Measurements from ENCODE around the gene EXD2. TPM values are rescaled to one million over a fixed set of nuclear protein-coding genes. Genes with fewer than 3 reads are reported as not detected.
"Not testable (repeated sequence)": the region's sequence is repeated elsewhere in the genome, so short reads cannot be mapped to it uniquely, and the experiment has no call there.

Gene EXD2
- total and polyA plus RNA-seq, 10 donors, result 3.7 to 18.5 (median 12.5) TPM

GRCh38 chr14:69156224-69156623 lies 35.1 kb upstream of the EXD2 start:
- intact Hi-C loops (cut with DNase I; ENCODE audit: low total_unique reads), result no loop called here
- no peak for DNase-seq
- Histone ChIP-seq H3K9me3 (peaks cover 0 to 7% (median under 1%) of the 10 kb centered on the region in 8 donors), H3K27ac (no peak overlapping the region), H3K27me3 (replicated peaks in 1 of 7) (peaks cover 0 to 14% (median 0%) of the 10 kb centered on the region in 7 donors), H3K36me3 (no peaks in the 10 kb centered on the region), H3K4me3 (no peak overlapping the region), H3K4me1 (peaks cover 7 to 26% (median 16%) of the 10 kb centered on the region in 6 donors)
- TF ChIP-seq CTCF (IDR thresholded peaks at IDR 0.05 in 8 of 11, conservative IDR thresholded peaks at IDR 0.05 in 3 of 11), result no peak
- no peak for TF ChIP-seq POLR2A (IDR thresholded peaks at IDR 0.05)
- no peak for TF ChIP-seq POLR2AphosphoS5 (IDR thresholded peaks at IDR 0.05)

GRCh38 chr14:69161590-69161989 lies 29.7 kb upstream of the EXD2 start:
- no peak overlapping the region for H3K4me3 ChIP-seq
- peaks cover 0 to 34% (median 10%) of the 10 kb centered on the region in 8 donors for H3K9me3 ChIP-seq
- DNase-seq, result no peak
- peaks cover 0 to 24% (median 0%) of the 10 kb centered on the region in 7 donors for H3K27me3 ChIP-seq (replicated peaks in 1 of 7)
- no peaks in the 10 kb centered on the region for H3K36me3 ChIP-seq
- WGBS, 5 donors, result 76 to 92% (median 80%) methylated on average over 1 of the region's 1 CpG
- intact Hi-C loops (cut with DNase I; ENCODE audit: low total_unique reads), result no loop called here
- no peaks in the 10 kb centered on the region for H3K4me1 ChIP-seq
- TF ChIP-seq POLR2AphosphoS5 (IDR thresholded peaks at IDR 0.05), result no peak
- TF ChIP-seq CTCF (IDR thresholded peaks at IDR 0.05 in 8 of 11, conservative IDR thresholded peaks at IDR 0.05 in 3 of 11), result no peak
- no peak for TF ChIP-seq POLR2A (IDR thresholded peaks at IDR 0.05)
- H3K27ac ChIP-seq, result no peak overlapping the region

- H3K4me1 ChIP-seq; DNase-seq; H3K27ac ChIP-seq; H3K4me3 ChIP-seq; H3K36me3 ChIP-seq; intact Hi-C loops (cut with DNase I; ENCODE audit: low total_unique reads): not testable (repeated sequence)
- peaks cover 0 to 15% (median 0%) of the 10 kb centered on the region in 7 donors for H3K27me3 ChIP-seq (replicated peaks in 1 of 7)
- H3K9me3 ChIP-seq, result peaks cover 0 to 31% (median 10%) of the 10 kb centered on the region in 8 donors
- WGBS, 5 donors, result 86 to 94% (median 92%) methylated on average over 2 of the region's 2 CpGs
Measured at GRCh38 chr14:69165787-69166186, 25.5 kb upstream of the EXD2 start.

GRCh38 chr14:69170839-69171238 lies 20.5 kb upstream of the EXD2 start:
- Histone ChIP-seq H3K9me3 (no peaks in the 10 kb centered on the region), H3K27me3 (replicated peaks in 1 of 7) (peaks cover 0 to 3% (median 0%) of the 10 kb centered on the region in 7 donors), H3K4me1 (no peaks in the 10 kb centered on the region), H3K36me3 (no peaks in the 10 kb centered on the region), H3K27ac (no peak overlapping the region), H3K4me3 (no peak overlapping the region)
- DNase-seq, result no peak
- WGBS, 5 donors, result 67 to 100% (median 84%) methylated on average over 1 of the region's 1 CpG
- TF ChIP-seq CTCF (IDR thresholded peaks at IDR 0.05 in 8 of 11, conservative IDR thresholded peaks at IDR 0.05 in 3 of 11), result no peak
- TF ChIP-seq POLR2A (IDR thresholded peaks at IDR 0.05), result no peak
- no peak for TF ChIP-seq POLR2AphosphoS5 (IDR thresholded peaks at IDR 0.05)
- intact Hi-C loops (cut with DNase I; ENCODE audit: low total_unique reads), result no loop called here

- H3K4me1 ChIP-seq, result no peaks in the 10 kb centered on the region
- intact Hi-C loops (cut with DNase I; ENCODE audit: low total_unique reads), result no loop called here
- DNase-seq, result no peak
- 83 to 98% (median 91%) methylated on average over 2 of the region's 2 CpGs for WGBS, 5 donors
- peaks cover 0 to 3% (median 0%) of the 10 kb centered on the region in 7 donors for H3K27me3 ChIP-seq (replicated peaks in 1 of 7)
- no peak overlapping the region for H3K27ac ChIP-seq
- TF ChIP-seq CTCF (IDR thresholded peaks at IDR 0.05 in 8 of 11, conservative IDR thresholded peaks at IDR 0.05 in 3 of 11) (no peak), POLR2A (IDR thresholded peaks at IDR 0.05) (no peak), POLR2AphosphoS5 (IDR thresholded peaks at IDR 0.05) (no peak)
- no peaks in the 10 kb centered on the region for H3K36me3 ChIP-seq
- no peak overlapping the region for H3K4me3 ChIP-seq
- H3K9me3 ChIP-seq, result no peaks in the 10 kb centered on the region
Measured at GRCh38 chr14:69171569-69171968, 19.7 kb upstream of the EXD2 start.
